NCI-H774 (cell line): ENCODE data around the gene PPP2R3A.
"Not testable (repeated sequence)": the region's sequence is repeated elsewhere in the genome, so short reads cannot be mapped to it uniquely, and the experiment has no call there.

ENCODE experiments used
- DNase-seq: peaks from one replicate; lab custom pipeline; 2025; lab: John Stamatoyannopoulos, UW

PPP2R3A gene

DNA sequence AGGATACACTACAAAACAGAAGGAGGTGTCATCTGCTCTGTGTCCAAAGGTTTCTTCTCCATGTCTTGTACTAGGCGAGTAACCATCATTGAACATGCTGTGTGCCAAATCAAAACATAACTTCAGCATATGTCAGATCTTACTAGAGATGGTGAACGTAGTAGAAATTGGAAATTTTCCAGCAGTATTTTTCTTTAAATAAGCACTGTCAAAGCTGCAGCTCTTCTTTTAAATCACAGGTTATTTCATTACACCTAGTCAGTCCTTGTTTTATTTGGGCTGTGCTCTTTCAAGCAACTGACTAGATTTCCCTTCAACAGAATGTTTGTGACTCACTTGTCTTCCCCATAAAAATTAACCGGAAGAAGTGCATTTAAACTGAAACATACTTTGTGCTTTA lies 184.1 kb downstream of the PPP2R3A start:
- no peak for DNase-seq

DNA sequence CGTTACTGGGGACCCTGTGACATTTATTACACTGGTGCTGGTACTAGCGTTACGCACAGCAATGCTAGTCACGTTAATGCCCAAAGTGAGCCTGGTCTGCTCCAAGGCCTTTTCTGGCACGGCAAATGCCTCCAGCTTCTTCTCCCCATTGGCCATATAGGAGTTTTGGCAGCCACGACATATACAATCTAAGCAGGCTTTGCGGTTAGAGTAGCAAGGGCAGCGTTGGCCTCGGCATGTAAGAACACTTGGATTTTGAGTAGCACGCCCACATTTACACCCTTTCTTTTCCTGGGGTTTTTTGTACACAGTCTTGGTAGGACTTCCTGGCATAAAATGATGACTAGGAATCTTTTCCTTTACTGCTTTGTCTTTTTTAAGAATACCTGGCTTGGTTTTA lies 185.7 kb downstream of the PPP2R3A start:
- no peak for DNase-seq

DNA sequence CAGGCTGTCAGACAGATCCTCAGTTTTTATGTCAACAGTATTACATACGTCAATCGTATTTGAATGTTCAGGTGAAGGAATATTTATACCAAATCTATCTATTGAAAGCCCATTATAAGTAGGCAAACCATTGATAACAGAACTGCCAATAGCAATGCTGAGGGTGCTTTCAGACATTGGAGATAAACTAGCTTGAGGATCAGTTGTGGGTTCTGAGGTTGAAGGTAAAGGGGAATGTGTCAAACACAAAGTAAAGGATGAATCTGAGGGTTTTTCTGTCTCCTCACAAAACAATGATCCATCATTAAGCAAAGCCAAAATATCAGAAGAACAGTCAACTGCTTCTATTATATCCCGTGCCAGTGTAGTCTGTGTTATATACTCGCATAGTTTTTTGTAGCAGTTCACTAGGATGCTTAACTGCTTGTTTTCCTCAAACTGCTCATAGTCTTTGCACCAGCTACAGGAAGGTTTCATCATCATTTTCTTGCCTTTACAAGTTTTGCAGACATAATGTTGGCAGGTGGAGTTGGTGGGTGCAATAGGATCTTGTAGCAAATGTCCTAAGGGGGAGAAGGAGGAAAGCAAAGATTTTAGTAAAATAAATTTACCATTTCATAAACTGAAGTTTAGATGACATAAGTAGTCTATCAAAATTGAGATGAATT lies 186.8 kb downstream of the PPP2R3A start:
- no peak for DNase-seq

DNA sequence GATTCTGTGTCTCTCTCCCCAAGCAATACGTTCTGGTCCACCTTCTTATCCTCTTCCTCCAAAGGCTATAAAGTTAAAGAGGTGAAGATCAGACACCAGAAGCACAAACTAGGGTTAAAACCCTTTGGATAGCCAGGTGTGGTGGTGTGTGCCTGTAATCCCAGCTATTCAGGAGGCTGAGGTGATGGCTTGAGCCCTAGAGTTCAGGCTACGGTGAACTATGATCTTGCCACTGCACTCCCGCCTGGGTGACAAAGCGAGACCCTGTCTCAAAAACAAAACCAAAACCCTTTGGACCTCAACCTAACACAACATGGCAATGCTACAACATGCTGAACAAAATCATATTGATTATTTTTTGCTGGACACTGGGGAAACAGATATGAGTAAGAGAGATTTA lies 187.4 kb downstream of the PPP2R3A start:
- DNase-seq = no peak

DNA sequence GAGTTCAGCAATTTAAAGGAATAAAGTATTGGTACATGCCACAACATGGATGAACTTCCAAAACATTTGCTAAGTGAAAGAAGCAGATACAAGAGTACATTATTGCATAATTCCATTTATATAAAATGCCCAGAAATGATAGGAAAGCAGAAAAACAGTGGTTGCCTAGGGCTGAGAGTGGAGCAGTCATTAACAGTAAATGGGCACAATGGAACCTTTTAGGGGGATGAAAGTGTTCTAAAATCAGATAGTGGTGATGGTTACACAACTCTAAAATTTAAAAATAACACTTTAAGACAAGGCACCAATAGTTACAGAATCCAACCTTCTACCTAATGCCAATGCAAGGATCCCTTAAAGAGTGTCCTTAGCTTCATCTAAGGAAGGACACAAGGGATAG lies 196.0 kb downstream of the PPP2R3A start:
- no peak for DNase-seq

DNA sequence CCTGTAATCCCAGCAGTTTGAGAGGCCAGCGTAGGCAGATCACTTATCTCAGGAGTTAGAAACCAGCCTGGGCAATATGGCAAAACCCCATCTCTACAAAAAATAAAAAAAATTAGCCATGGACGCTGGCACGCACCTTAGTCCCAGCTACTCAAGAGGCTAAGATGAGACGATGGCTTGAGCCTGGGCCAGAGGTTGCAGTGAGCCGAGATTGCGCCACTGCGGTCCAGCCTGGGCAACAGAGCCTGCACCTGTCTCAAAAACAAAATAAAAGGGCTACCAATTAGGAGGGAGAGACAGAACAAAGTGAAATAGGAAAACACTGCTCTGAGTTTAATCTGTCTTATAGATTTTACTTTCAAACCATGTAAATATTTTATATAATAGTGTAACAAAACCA lies 196.8 kb downstream of the PPP2R3A start:
- no peak for DNase-seq

DNA sequence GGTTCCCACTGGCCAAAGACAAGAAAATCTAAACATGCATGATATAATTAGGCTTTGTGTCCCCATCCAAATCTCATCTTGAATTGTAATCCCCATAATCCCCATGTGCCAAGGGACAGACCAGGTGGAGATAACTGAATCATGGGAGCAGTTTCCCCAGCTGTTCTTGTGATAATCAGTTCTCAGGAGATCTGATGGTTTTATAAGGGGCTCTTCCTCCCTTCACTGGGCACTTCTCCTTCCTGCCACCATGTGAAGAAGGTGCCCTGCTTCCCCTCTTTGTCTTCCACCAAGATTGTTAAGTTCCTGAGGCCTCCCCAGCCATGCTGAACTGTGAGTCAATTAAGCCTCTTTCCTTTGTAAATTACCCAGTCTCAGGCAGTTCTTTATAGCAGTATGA lies 198.1 kb downstream of the PPP2R3A start:
- not testable (repeated sequence) for DNase-seq

DNA sequence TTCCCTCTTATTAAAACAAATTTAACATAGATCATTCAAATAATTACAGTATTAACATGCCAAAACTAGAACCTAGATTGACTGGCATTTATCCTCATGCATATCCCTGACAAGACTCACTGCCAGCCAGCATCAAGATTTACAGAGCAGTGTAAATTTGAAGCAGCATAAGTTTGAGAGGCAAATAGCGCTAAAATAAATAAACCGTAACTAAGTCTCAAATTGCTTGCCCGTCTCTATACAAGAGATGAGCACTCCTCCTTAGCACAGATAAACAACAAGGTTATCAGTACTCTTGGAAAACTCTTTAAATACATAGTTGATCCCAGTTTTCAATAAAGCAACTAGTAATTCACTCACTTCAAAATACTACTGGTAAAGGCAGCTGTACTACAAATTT lies 201.0 kb downstream of the PPP2R3A start:
- DNase-seq = no peak

DNA sequence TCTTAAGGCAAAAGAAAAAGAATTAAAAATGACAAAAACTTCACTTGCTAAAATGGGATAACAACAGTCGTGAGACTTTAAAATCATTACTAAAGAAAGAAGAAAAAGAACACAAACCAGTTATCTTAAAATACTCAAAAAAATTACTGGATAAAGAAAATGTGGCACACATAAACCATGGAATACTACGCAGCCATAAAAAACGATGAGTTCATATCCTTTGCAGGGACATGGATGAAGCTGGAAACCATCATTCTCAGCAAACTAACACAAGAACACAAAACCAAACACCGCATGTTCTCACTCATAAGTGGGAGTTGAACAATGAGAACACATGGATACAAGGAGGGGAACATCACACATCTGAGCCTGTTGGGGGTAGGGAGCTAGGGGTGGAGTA lies 202.7 kb downstream of the PPP2R3A start:
- not testable (repeated sequence) for DNase-seq

DNA sequence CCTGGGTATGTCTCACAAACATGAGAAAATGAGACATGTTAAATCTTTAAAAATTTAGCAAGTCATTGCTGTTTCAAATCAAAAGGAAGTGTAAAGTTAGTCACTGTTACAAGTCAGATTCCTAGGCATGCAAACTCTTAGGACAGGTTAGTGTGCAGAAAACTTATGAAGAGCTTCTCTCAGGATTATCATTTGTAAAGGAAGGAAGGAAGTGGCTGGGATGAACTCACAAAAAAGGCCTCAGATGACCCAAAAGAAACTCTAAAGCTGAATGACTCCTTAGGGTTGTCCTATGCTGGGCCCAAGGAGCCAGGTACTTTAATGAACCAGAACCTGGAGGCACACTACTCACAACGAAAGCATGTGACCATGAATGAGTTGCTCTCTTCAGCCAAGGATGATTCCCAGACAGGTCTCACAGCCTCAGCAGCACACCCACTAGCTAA lies 205.6 kb downstream of the PPP2R3A start:
- no peak for DNase-seq

DNA sequence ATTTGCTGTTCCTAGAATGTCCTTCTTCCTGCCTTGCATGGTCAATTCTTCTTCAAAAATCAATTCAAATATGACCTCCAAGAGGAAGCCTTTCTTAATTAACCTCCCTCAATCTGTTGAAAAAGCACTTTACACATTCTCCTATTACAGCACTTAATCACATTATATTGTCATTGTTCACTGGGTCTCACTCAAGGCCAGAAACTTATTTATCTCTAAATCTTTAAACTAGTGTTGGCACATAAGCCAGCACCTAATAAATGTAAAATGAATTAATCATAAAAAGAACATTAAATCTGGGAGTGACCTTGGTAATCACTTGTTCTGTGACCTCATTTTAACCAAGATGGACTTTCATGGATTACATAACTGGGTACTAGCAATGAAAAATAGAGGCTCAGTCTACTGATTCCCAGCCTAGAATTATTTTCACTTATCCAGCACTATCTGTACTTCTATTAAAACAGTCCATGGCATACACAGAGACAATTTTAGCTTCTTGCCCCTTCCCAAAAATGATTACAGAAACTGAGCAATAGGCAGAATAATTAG lies 208.5 kb downstream of the PPP2R3A start:
- no peak for DNase-seq

DNA sequence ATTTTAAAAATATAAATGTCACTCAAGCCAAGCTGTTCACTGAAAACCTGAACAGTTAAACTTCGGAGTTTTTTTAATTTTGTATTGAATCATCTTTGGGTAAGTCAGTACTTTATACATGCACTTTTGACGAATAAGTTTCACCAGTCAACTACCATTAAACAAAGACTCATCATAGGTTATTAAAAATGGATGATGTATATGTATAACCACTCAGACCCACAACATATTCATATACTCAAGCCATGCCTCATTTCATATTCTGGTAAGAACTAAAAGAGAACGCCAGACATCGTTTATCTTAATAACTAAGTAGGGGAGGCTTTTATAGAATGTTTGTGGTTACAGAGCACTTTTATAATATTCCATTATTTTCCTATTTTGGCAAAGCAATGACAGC lies 212.3 kb downstream of the PPP2R3A start:
- no peak for DNase-seq

DNA sequence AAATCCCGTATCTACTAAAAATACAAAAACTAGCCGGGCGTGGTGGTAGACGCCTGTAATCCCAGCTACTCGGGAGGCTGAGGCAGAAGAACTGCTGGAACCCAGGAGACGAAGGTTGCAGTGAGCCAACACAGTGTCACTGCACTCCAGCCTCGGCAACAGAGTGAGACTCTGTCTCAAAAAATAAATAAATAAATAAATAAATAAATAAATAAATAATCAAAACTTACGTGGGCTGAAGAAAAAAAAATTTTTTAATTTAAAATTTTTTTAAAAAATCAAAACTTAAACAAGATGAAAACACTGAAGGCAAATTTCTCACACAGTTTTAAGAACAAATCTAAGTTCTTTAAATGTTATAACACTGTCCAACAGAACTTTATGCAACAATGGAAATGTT lies 216.2 kb downstream of the PPP2R3A start:
- DNase-seq = no peak

DNA sequence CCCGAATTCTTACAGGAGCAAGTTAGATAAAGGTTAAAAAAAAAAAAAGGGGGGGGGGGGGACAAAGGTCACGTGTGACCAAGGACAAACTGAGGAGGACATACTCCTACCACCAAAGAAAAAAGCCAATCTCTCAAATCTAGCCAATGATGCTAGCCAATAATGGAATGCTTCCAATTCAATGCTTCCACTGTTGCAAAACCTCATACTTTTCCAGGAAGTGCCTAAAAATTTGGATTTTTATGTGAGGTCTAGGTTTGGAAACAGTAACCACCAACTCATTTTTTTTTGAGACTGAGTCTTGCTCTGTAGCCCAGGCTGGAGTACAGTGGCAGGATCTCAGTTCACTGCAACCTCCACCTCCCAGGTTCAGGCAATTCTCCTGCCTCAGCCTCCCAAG lies 219.2 kb downstream of the PPP2R3A start:
- DNase-seq = no peak

DNA sequence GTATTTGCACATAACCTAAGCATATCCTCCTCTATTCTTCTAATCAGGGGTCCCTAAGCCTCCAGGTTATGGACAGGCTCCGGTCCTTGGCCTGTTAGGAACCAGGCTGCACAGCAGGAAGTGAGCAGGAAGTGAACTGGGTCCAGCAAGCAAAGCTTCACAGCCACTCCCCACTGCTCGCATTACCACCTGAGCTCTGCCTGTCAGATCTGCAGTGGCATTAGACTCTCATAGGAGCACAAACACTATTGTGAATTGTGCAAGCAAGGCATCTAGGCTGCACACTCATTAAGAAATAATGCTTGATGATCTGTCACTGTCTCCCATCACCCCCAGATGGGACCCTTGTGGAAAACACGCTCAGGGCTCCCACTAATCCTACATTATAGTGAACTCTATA lies 220.8 kb downstream of the PPP2R3A start:
- DNase-seq = no peak

DNA sequence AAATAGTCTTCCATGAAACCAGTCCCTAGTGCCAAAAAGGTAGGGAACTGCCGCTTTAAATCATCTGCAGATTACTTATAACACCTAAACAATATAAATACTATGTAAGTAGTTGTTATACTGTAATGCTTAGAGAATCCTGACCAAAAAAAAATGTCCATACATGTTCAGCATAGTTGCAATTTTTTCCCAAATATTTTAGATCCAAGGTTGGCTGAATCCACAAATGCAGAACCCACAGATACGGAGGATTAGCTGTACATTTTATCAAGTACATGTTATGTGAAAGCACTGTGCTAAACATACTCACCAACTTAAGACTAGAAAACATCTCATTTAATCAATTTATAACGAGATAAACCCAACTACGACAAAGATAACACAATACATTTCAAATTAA lies 221.3 kb downstream of the PPP2R3A start:
- no peak for DNase-seq

DNA sequence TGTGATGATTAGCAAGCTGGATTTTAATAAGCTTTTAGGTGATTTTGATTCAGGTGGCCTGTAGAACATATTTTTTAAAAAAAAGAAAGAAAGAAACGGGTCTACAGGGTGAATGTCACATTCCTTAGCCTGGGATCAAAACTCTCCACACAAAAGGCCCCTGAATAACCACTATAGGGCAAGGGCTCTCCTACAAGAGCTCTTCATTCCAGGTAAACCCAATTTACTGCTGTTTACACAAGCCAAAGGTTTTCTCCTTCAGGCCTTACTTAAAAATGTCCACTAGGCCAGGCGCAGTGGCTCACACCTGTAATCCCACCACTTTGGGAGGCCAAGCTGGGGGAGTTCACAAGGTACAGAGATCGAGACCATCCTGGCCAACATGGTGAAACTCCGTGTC lies 222.3 kb downstream of the PPP2R3A start:
- DNase-seq = no peak

DNA sequence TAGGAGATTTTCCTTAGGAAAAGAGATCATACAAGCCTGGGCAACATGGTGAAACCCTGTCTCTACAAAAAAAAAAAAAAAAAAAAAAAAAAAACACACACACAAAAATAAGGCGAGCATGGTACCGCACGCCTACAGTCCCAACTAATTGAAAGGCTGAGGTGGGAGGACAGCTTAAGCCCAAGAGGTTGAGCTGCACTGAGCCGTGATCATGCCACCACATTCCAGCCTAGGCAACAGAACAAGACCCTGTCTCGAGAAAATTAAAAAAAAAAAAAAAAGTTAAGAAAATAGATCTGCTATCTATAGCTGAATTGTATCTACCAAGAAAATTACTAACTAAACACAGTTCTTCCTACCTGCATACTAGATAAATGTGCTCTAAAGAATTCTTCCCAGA lies 223.5 kb downstream of the PPP2R3A start:
- DNase-seq = no peak

DNA sequence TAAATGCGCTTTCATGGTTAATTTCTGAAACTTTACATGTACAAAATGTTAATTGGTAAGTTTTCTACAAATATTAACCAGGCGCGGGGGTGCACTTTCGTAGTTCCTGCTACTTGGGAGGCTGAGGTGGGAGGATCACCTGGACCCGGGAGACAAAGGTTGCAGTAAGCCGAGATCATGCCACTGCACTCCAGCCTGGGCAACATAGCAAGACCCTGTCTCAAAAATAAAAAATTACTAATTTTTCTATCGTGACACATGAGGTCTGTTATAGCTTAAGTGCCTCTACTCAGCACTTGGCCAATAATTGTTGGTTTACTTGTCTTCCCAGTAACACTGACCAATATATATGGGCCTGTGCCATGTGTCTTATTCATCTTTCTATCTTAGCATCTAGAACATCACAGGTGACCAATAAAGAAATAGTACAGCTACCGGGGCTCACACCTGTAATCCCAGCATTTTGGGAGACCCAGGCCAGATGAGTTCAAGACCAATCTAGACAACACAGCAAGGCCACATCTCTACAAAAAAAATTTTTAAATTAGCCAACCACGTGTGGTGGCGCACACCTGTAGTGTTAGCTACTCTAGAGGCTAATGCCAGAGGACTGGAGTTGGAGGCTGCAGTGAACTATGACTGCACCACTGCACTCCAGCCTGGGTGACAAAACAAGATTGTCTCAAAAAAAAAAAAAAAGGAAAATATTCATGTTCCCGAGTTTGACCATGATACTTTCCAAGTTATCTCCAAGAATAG lies 224.5 kb downstream of the PPP2R3A start:
- no peak for DNase-seq

DNA sequence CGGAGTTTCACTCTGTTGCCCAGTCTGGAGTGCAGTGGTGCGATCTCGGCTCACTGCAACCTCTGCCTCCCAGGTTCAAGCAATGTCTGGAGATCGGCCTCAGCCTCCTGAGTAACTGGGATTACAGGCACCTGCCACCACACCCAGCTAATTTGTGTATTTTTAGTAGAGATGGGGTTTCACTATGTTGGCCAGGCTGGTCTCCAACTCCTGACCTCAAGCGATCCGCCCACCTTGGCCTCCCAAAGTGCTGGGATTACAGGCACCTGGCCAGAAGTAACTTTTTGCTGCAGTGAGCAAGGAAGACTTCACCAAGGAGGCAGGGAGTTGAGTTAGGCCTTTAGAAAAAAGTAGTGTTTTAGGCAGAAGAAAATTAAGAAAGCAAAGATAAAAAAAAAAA lies 226.7 kb downstream of the PPP2R3A start:
- not testable (repeated sequence) for DNase-seq

DNA sequence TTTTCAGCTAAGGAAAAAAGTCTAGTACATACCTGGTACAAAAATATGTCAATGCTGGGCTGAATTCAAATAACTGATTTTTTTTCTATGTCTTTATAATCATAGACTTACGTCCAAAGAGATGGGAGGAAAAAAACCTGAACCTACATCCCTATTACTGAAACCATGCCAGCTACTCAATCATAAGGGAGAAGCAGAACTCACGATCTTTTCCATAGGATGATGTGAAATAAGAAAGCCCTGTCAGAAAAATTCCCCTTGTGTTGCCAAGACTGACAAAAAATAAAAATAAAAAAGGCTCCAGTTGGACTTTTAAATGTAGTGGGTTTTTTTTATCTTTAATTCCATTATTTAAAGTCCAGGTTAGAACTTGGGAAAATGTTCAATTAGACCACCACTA lies 227.3 kb downstream of the PPP2R3A start:
- DNase-seq = no peak

DNA sequence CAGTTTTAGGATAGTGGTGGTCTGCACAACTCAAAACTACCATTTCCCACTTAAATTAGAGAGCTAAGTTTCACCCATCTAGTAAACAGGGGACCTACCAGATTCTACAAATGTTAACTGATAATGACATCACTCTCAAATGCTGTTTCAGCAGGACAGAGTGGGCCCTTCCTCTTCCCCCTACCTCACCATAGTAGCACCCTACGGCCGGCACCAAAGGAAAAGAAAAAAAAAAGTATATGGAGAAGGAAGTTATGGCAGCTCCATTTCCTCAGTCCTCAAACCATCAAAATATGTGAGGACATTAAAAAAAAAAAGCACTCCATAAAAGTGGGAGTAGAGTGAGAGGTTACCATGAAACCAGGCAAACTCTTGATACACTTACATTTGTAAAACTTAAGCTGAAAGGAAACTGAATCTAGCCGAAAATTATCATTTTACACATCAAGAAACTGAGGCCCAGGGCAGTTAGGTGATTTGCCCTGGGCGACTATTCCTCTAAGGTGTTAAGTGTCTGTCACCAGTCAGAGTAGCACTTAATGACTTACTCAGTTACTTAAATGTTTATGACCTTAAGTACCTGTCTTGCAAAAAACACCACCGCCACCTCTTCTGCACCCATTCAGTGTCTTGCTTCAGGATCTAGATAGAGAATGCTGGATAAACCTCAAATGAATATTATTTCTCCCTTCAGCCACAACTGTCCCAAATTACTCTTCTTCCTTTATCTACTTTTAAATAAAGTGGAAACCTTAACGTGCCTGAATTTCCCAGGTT lies 227.9 kb downstream of the PPP2R3A start:
- no peak for DNase-seq
